Activated CD8-positive, alpha-beta T cell treated with anti-CD3 and anti-CD28 coated beads for 36 hours (primary cell): Measurements from ENCODE around the gene TUBB4B. TPM values are rescaled to one million over a fixed set of nuclear protein-coding genes. Genes with fewer than 3 reads are reported as not detected.

Experiments
- ATAC-seq: fragments of 200-7000 bp; cut with Tn5 transposase; one replicate; pipeline ENCODE4 v1.10.0; 2021; ENCODE audit warnings: mild to moderate bottlenecking, moderate library complexity
- CTCF ChIA-PET: fragments of 350-600 bp; sonication (Branson Sonifier 250); formaldehyde crosslinking; loops from one replicate; lab custom pipeline; 2021; ENCODE audit warnings: antibody characterized with exemption; lab: Charles Lee
- POLR2A ChIA-PET: fragments of 350-600 bp; sonication (Branson Sonifier 250); formaldehyde crosslinking; loops from one replicate; lab custom pipeline; 2021; ENCODE audit warnings: antibody characterized with exemption; lab: Charles Lee
- DNase-seq: peaks from one replicate; pipeline ENCODE4 v3.0.0-alpha.2; 2020
- H3K27ac Mint-ChIP-seq: one replicate; pipeline ENCODE4 v1.8.0; 2021; ENCODE audit warnings: mild to moderate bottlenecking, mixed read lengths
- H3K27me3 Mint-ChIP-seq: one replicate; pipeline ENCODE4 v1.8.0; 2021; ENCODE audit warnings: mixed read lengths
- H3K36me3 Mint-ChIP-seq: one replicate; pipeline ENCODE4 v1.8.0; 2021; ENCODE audit warnings: low read depth, mixed read lengths
- H3K4me1 Mint-ChIP-seq: one replicate; pipeline ENCODE4 v1.8.0; 2021; ENCODE audit warnings: low read depth, mixed read lengths
- H3K4me3 Mint-ChIP-seq: one replicate; pipeline ENCODE4 v1.8.0; 2021; ENCODE audit warnings: mild to moderate bottlenecking, moderate library complexity, mixed read lengths
- H3K9me3 Mint-ChIP-seq: one replicate; pipeline ENCODE4 v1.8.0; 2021; ENCODE audit warnings: mixed read lengths
- intact Hi-C: fragments of 100-400 bp; cut with micrococcal nuclease; formaldehyde crosslinking; loops from one replicate; pipeline ENCODE4 v1.10.0; 2022
- total RNA-seq, 2 experiments: library from RNA; stranded (reverse); gene quantifications; one replicate each; pipeline ENCODE4 v1.2.3, GENCODE V29; 2021
- TF ChIP-seq, protein P1 (sequence below): fragments of 200-600 bp; IDR thresholded peaks from one replicate; pipeline ENCODE4 v1.8.0; 2022; ENCODE audit warnings: antibody characterized with exemption, mild to moderate bottlenecking

TUBB4B gene
- total RNA-seq, 2 experiments from 2014 or later, result 228 to 230 TPM

DNA sequence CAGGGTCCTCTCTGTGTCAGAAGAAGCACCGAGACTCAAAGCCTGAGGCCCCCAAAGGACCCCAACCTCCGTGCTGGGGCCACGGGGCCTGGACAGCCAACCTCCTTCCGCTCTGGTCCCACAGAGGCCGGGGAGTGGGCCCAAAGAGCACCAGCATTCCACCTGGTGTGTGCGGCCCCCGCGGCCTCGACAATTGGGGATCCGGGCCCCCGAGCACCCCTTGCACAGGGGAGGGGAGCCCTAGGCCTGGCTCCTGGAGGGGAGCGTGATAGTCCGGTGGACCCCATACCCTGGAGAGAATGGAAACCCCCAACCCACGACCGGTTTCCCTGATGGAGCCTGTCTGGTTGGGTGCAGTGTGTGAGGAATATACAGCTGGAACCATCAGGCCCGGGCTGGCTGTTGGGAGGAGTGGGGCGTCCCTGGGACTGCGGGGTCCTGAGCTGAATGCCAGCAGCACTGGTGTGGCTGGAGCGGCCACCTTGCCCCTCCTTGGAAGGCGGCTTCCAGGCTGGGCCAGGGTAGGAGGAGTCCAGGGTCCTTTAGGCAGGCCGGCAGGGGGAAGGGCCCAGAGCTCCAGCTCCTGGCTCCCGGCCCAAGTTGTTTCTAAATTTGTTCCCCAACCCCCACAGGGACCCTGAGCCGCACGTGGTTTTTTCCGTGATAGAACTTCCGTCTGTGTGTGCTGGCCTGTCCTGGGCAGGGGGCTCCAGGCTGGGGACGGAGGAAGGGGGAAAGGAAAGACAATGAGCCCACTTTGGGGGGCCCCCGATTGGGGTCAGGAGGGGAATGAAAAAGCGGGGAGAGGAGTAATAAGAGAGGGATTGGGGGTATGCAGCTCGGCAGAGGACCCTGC, 35.6 kb downstream of the TUBB4B start:
- ChIA-PET CTCF (interaction anchor here (1.9 kb wide), 1 partner anchor 146 kb away, joined by 4 read pairs; the partner anchor contains the start of genes EXD3 and NOXA1), POLR2A (interaction anchor here (0.6 to 1.6 kb wide), 8 partner anchors 10 to 282 kb away, joined by 3 to 7 read pairs (median 3); partner anchors contain the start of gene NRARP)
- H3K4me3 Mint-ChIP-seq, result peak overlapping the region; percentile 72
- DNase-seq (no peak), ATAC-seq (peak; percentile 21)
- intact Hi-C loops, result no loop called here
- peaks cover 3% of the 10 kb centered on the region for H3K27me3 Mint-ChIP-seq
- TF ChIP-seq, protein P1, sequence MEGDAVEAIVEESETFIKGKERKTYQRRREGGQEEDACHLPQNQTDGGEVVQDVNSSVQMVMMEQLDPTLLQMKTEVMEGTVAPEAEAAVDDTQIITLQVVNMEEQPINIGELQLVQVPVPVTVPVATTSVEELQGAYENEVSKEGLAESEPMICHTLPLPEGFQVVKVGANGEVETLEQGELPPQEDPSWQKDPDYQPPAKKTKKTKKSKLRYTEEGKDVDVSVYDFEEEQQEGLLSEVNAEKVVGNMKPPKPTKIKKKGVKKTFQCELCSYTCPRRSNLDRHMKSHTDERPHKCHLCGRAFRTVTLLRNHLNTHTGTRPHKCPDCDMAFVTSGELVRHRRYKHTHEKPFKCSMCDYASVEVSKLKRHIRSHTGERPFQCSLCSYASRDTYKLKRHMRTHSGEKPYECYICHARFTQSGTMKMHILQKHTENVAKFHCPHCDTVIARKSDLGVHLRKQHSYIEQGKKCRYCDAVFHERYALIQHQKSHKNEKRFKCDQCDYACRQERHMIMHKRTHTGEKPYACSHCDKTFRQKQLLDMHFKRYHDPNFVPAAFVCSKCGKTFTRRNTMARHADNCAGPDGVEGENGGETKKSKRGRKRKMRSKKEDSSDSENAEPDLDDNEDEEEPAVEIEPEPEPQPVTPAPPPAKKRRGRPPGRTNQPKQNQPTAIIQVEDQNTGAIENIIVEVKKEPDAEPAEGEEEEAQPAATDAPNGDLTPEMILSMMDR, result no peak
- H3K27ac Mint-ChIP-seq, result peak overlapping the region; percentile 55
- peaks cover 7% of the 10 kb centered on the region for H3K36me3 Mint-ChIP-seq
- H3K4me1 Mint-ChIP-seq, result peaks cover 11% of the 10 kb centered on the region
- no peaks in the 10 kb centered on the region for H3K9me3 Mint-ChIP-seq

DNA sequence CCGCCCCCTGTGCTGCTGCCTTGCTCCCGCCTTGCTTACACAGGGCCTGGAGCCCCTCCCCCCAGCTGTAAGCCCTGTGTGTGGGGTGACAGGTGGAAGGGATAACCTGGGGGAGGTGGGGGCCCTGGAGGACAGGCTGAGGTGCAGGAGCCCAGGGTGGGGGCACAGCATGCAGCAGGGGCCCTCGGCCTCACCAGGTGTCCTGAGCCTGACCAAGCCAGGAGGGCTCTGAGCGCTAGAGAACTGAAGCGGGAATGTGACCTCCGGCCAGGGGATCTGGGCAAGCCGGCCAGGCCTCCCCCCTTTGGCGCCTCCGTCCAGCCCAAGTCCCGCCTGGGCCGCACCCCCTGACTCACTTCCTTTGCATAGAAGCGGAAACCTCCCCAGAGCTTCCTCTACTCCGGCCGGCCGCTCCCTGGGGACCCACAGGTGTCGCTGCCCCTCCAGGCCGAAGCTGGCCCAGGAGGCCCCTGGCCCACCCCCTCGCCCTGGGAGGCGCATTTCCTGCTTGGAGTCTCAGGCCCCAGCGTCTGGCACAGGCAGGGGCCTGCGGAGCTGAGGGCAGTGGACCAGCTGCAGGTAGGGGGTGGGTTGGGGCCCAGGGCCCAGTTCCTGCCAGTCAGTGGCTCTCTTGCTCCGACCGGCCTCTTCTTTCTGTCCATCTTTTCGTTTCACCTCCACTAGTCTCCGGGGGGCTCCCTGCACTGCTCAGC, 36.4 kb downstream of the TUBB4B start, which contains the start of gene TOR4A:
Gene TOR4A (plus strand): TSS at position 398 of the 713 bp plus-strand sequence. CDS start 964 bp downstream, outside the sequence.
- peak within 1 kb of the TSS; percentile 72 for H3K4me3 Mint-ChIP-seq
- ATAC-seq, result peak; percentile 77

GRCh38 chr9:137278061-137278701, 37.1 kb downstream of the TUBB4B start:
- ChIA-PET CTCF (interaction anchor here (1.9 kb wide), 1 partner anchor 145 kb away, joined by 4 read pairs; the partner anchor contains the start of genes EXD3 and NOXA1), POLR2A (interaction anchor here (1.0 to 1.6 kb wide), 3 partner anchors 12 to 36 kb away, joined by 3 to 7 read pairs (median 5); partner anchors contain the start of gene NRARP)
- ATAC-seq, result peak; percentile 5
- Mint-ChIP-seq H3K4me1 (peaks cover 11% of the 10 kb centered on the region), H3K4me3 (peak overlapping the region; percentile 72), H3K9me3 (no peaks in the 10 kb centered on the region), H3K36me3 (peaks cover 7% of the 10 kb centered on the region), H3K27me3 (peaks cover 9% of the 10 kb centered on the region), H3K27ac (no peak overlapping the region)
- intact Hi-C loops, result no loop called here
- TF ChIP-seq, protein P1, result no peak
- no peak for DNase-seq

More for the DNA sequence above, 36.4 kb downstream of the TUBB4B start, which contains the start of gene TOR4A:
- TF ChIP-seq, protein P1, result no peak
- POLR2A ChIA-PET, result interaction anchor here (0.8 to 1.6 kb wide), 5 partner anchors 9 to 35 kb away, joined by 3 to 7 read pairs (median 3); partner anchors contain the start of gene NRARP
- no peaks in the 10 kb centered on the region for H3K9me3 Mint-ChIP-seq
- H3K27me3 Mint-ChIP-seq, result peaks cover 8% of the 10 kb centered on the region
- H3K27ac Mint-ChIP-seq, result peak within 1 kb of the TSS; percentile 55
- intact Hi-C loops, result no loop called here
- CTCF ChIA-PET, result interaction anchor here (1.9 kb wide), 1 partner anchor 146 kb away, joined by 4 read pairs; the partner anchor contains the start of genes EXD3 and NOXA1
- peak; percentile 72 for DNase-seq
- peaks cover 11% of the 10 kb centered on the region for H3K4me1 Mint-ChIP-seq
- H3K36me3 Mint-ChIP-seq, result peaks cover 7% of the 10 kb centered on the region

- no peak for ATAC-seq
- DNase-seq, result no peak
- no peak overlapping the region for H3K27ac Mint-ChIP-seq
- peaks cover 3% of the 10 kb centered on the region for H3K36me3 Mint-ChIP-seq
- H3K4me3 Mint-ChIP-seq, result no peak overlapping the region
- H3K27me3 Mint-ChIP-seq, result peaks cover 9% of the 10 kb centered on the region
- TF ChIP-seq, protein P1, result no peak
- H3K9me3 Mint-ChIP-seq, result no peaks in the 10 kb centered on the region
- intact Hi-C loops, result no loop called here
- ChIA-PET POLR2A (interaction anchor here (1.2 to 1.3 kb wide), 2 partner anchors 23 to 39 kb away, joined by 3 to 4 read pairs; partner anchors contain the start of gene NELFB), CTCF (no interaction called here)
- peaks cover 11% of the 10 kb centered on the region for H3K4me1 Mint-ChIP-seq
These were observed 37.9 kb downstream of the TUBB4B start for GRCh38 chr9:137278721-137279711.
